ENCODE data around the gene ARHGDIA.

Gene ARHGDIA

GRCh38 chr17:81860756-81861568 is 10.2 kb downstream of the ARHGDIA start:
- peak; percentile 98 for DNase-seq

- DNase-seq, result no peak
Observed at GRCh38 chr17:81859906-81860755, 11.0 kb downstream of the ARHGDIA start, which contains the start of gene P4HB. Gene P4HB, minus strand, starts transcription at chr17:81860535. Its CDS starts 64 bp downstream, at chr17:81860471.

- DNase-seq, result no peak
Observed at GRCh38 chr17:81858967-81859905, 11.9 kb downstream of the ARHGDIA start.

GRCh38 chr17:81858170-81858966 is 12.8 kb downstream of the ARHGDIA start:
- DNase-seq, result no peak

GRCh38 chr17:81854974-81855774 is 16.0 kb downstream of the ARHGDIA start:
- DNase-seq, result no peak

GRCh38 chr17:81852237-81852636 is 18.9 kb downstream of the ARHGDIA start:
- DNase-seq, result no peak

GRCh38 chr17:81851423-81851822 is 19.7 kb downstream of the ARHGDIA start:
- no peak for DNase-seq

GRCh38 chr17:81849457-81849856 is 21.7 kb downstream of the ARHGDIA start:
- DNase-seq, result no peak

GRCh38 chr17:81846743-81847689 is 24.1 kb downstream of the ARHGDIA start:
- no peak for DNase-seq

GRCh38 chr17:81845881-81846742 is 25.0 kb downstream of the ARHGDIA start:
- DNase-seq, result no peak

GRCh38 chr17:81845361-81845760 is 25.8 kb downstream of the ARHGDIA start:
- DNase-seq, result no peak

- no peak for DNase-seq
Observed at GRCh38 chr17:81844887-81845286, 26.2 kb downstream of the ARHGDIA start.

GRCh38 chr17:81844327-81844851 is 26.7 kb downstream of the ARHGDIA start:
- DNase-seq, result no peak

- no peak for DNase-seq
Observed at GRCh38 chr17:81843713-81844326, 27.3 kb downstream of the ARHGDIA start.

GRCh38 chr17:81842725-81843504 is 28.2 kb downstream of the ARHGDIA start:
- no peak for DNase-seq

GRCh38 chr17:81842378-81842724 is 28.8 kb downstream of the ARHGDIA start:
- DNase-seq, result no peak

GRCh38 chr17:81841866-81842265 is 29.3 kb downstream of the ARHGDIA start:
- no peak for DNase-seq
